SJSA1 (cell line): Measurements from ENCODE around the gene CAMKMT. TPM values are rescaled to one million over a fixed set of nuclear protein-coding genes. Genes with fewer than 3 reads are reported as not detected.
A peak's percentile ranks its signal among the peaks of the same experiment; 100 is the strongest.
"Not testable (repeated sequence)": the region's sequence is repeated elsewhere in the genome, so short reads cannot be mapped to it uniquely, and the experiment has no call there.

ENCODE experiments used
- DNase-seq, 2 experiments: peaks; one replicate each; pipeline ENCODE4 v3.0.0-alpha.2; 2015 to 2020; ENCODE audit warnings: low spot score in 2 of 2, low read depth in 1 of 2
- H3K27ac ChIP-seq: fragments of 250-450 bp; sonication (Bioruptor Pico); 2 replicates; pipeline ENCODE4 v1.5.1; 2020; ENCODE audit warnings: mild to moderate bottlenecking, moderate library complexity
- H3K27me3 ChIP-seq: fragments of 250-450 bp; sonication (Bioruptor Pico); replicated peaks from 2 replicates; pipeline ENCODE4 v1.5.1; 2020; ENCODE audit warnings: mild to moderate bottlenecking, moderate library complexity
- H3K36me3 ChIP-seq: fragments of 250-450 bp; sonication (Bioruptor Pico); 2 replicates; pipeline ENCODE4 v1.5.1; 2020; ENCODE audit warnings: mild to moderate bottlenecking
- H3K4me1 ChIP-seq: fragments of 250-450 bp; sonication (Bioruptor Pico); replicated peaks from 2 replicates; pipeline ENCODE4 v1.6.1; 2021; ENCODE audit warnings: mild to moderate bottlenecking
- H3K4me3 ChIP-seq: fragments of 250-450 bp; sonication (Bioruptor Pico); 2 replicates; pipeline ENCODE4 v1.5.1; 2020; ENCODE audit warnings: mild to moderate bottlenecking
- H3K9me3 ChIP-seq: fragments of 250-450 bp; sonication (Bioruptor Pico); replicated peaks from 2 replicates; pipeline ENCODE4 v1.5.1; 2020; ENCODE audit warnings: mild to moderate bottlenecking
- total RNA-seq: library from RNA; depleted of rRNA; stranded (reverse); fragments of >200 nt; shearing (Covaris generic); gene quantifications from 2 replicates; pipeline ENCODE4 v1.2.3, GENCODE V29; 2014

The CAMKMT gene
- total RNA-seq, 1 experiment from 2014 or later: 4.7 TPM

GRCh38 chr2:44470151-44470550 lies 108.4 kb downstream of the CAMKMT start:
- no peak overlapping the region for H3K4me3 ChIP-seq
- H3K27ac ChIP-seq: no peak overlapping the region
- no peaks in the 10 kb centered on the region for H3K27me3 ChIP-seq
- DNase-seq: no peak
- no peaks in the 10 kb centered on the region for H3K36me3 ChIP-seq
- no peaks in the 10 kb centered on the region for H3K9me3 ChIP-seq
- H3K4me1 ChIP-seq: no peaks in the 10 kb centered on the region

- no peaks in the 10 kb centered on the region for H3K36me3 ChIP-seq
- H3K9me3 ChIP-seq: no peaks in the 10 kb centered on the region
- no peaks in the 10 kb centered on the region for H3K27me3 ChIP-seq
- no peak overlapping the region for H3K4me3 ChIP-seq
- H3K27ac ChIP-seq: no peak overlapping the region
- H3K4me1 ChIP-seq: no peaks in the 10 kb centered on the region
- DNase-seq: no peak
These were observed 116.1 kb downstream of the CAMKMT start for GRCh38 chr2:44477657-44478414.

GRCh38 chr2:44479127-44479887 lies 117.6 kb downstream of the CAMKMT start:
- H3K27ac ChIP-seq: no peak overlapping the region
- no peaks in the 10 kb centered on the region for H3K9me3 ChIP-seq
- no peak overlapping the region for H3K4me3 ChIP-seq
- H3K36me3 ChIP-seq: no peaks in the 10 kb centered on the region
- H3K27me3 ChIP-seq: no peaks in the 10 kb centered on the region
- H3K4me1 ChIP-seq: no peaks in the 10 kb centered on the region
- peak; percentile 45 to 60 for DNase-seq

GRCh38 chr2:44480068-44480467 lies 118.3 kb downstream of the CAMKMT start:
- H3K27me3 ChIP-seq: no peaks in the 10 kb centered on the region
- no peak for DNase-seq
- no peaks in the 10 kb centered on the region for H3K36me3 ChIP-seq
- H3K27ac ChIP-seq: no peak overlapping the region
- no peaks in the 10 kb centered on the region for H3K4me1 ChIP-seq
- H3K9me3 ChIP-seq: no peaks in the 10 kb centered on the region
- H3K4me3 ChIP-seq: no peak overlapping the region

- no peak for DNase-seq
- H3K9me3 ChIP-seq: no peaks in the 10 kb centered on the region
- H3K27ac ChIP-seq: no peak overlapping the region
- no peaks in the 10 kb centered on the region for H3K36me3 ChIP-seq
- H3K4me3 ChIP-seq: no peak overlapping the region
- H3K4me1 ChIP-seq: no peaks in the 10 kb centered on the region
- H3K27me3 ChIP-seq: no peaks in the 10 kb centered on the region
These were observed 125.3 kb downstream of the CAMKMT start for GRCh38 chr2:44487052-44487451.

- DNase-seq: no peak
- no peak overlapping the region for H3K4me3 ChIP-seq
- no peaks in the 10 kb centered on the region for H3K27me3 ChIP-seq
- no peak overlapping the region for H3K27ac ChIP-seq
- H3K4me1 ChIP-seq: no peaks in the 10 kb centered on the region
- no peaks in the 10 kb centered on the region for H3K9me3 ChIP-seq
- H3K36me3 ChIP-seq: no peaks in the 10 kb centered on the region
These were observed 129.0 kb downstream of the CAMKMT start for GRCh38 chr2:44490726-44491125.

- H3K36me3 ChIP-seq: no peaks in the 10 kb centered on the region
- DNase-seq: no peak
- no peaks in the 10 kb centered on the region for H3K9me3 ChIP-seq
- no peaks in the 10 kb centered on the region for H3K27me3 ChIP-seq
- H3K27ac ChIP-seq: no peak overlapping the region
- no peak overlapping the region for H3K4me3 ChIP-seq
- no peaks in the 10 kb centered on the region for H3K4me1 ChIP-seq
These were observed 132.3 kb downstream of the CAMKMT start for GRCh38 chr2:44494006-44494405.

- no peaks in the 10 kb centered on the region for H3K36me3 ChIP-seq
- H3K27me3 ChIP-seq: no peaks in the 10 kb centered on the region
- no peak for DNase-seq
- no peaks in the 10 kb centered on the region for H3K9me3 ChIP-seq
- H3K4me3 ChIP-seq: no peak overlapping the region
- H3K27ac ChIP-seq: no peak overlapping the region
- no peaks in the 10 kb centered on the region for H3K4me1 ChIP-seq
These were observed 133.3 kb downstream of the CAMKMT start for GRCh38 chr2:44495035-44495434.

- H3K9me3 ChIP-seq: no peaks in the 10 kb centered on the region
- H3K36me3 ChIP-seq: no peaks in the 10 kb centered on the region
- no peak for DNase-seq
- no peak overlapping the region for H3K4me3 ChIP-seq
- no peaks in the 10 kb centered on the region for H3K27me3 ChIP-seq
- no peaks in the 10 kb centered on the region for H3K4me1 ChIP-seq
- no peak overlapping the region for H3K27ac ChIP-seq
These were observed 133.8 kb downstream of the CAMKMT start for GRCh38 chr2:44495544-44495943.

- Histone ChIP-seq H3K36me3 (no peaks in the 10 kb centered on the region), H3K27me3 (no peaks in the 10 kb centered on the region), H3K9me3 (no peaks in the 10 kb centered on the region), H3K27ac (no peak overlapping the region), H3K4me3 (no peak overlapping the region), H3K4me1 (no peaks in the 10 kb centered on the region)
- no peak for DNase-seq
These were observed 134.4 kb downstream of the CAMKMT start for GRCh38 chr2:44496130-44496529.

GRCh38 chr2:44498551-44498950 lies 136.8 kb downstream of the CAMKMT start:
- Histone ChIP-seq H3K36me3 (no peaks in the 10 kb centered on the region), H3K4me3 (no peak overlapping the region), H3K4me1 (no peaks in the 10 kb centered on the region), H3K27ac (no peak overlapping the region), H3K27me3 (no peaks in the 10 kb centered on the region), H3K9me3 (no peaks in the 10 kb centered on the region)
- no peak for DNase-seq

GRCh38 chr2:44505664-44506063 lies 143.9 kb downstream of the CAMKMT start:
- H3K27ac ChIP-seq, DNase-seq: not testable (repeated sequence)

GRCh38 chr2:44510246-44510645 lies 148.5 kb downstream of the CAMKMT start:
- Histone ChIP-seq H3K4me3 (no peak overlapping the region), H3K4me1 (no peaks in the 10 kb centered on the region), H3K36me3 (no peaks in the 10 kb centered on the region), H3K9me3 (no peaks in the 10 kb centered on the region), H3K27me3 (no peaks in the 10 kb centered on the region; the same call in 1 of the 2 replicates), H3K27ac (no peak overlapping the region)
- DNase-seq: no peak

More at GRCh38 chr2:44505664-44506063, 143.9 kb downstream of the CAMKMT start:
- not testable (repeated sequence) for H3K4me3 ChIP-seq, H3K9me3 ChIP-seq, H3K4me1 ChIP-seq, H3K27me3 ChIP-seq, H3K36me3 ChIP-seq

- no peaks in the 10 kb centered on the region for H3K9me3 ChIP-seq
- H3K27ac ChIP-seq: no peak overlapping the region
- H3K27me3 ChIP-seq: no peaks in the 10 kb centered on the region; the same call in 1 of the 2 replicates
- H3K36me3 ChIP-seq: no peaks in the 10 kb centered on the region
- no peaks in the 10 kb centered on the region for H3K4me1 ChIP-seq
- no peak for DNase-seq
- H3K4me3 ChIP-seq: no peak overlapping the region
These were observed 153.7 kb downstream of the CAMKMT start for GRCh38 chr2:44515416-44515815.
